ENCODE data around the gene ADAMTS10.
"Not testable (repeated sequence)": the region's sequence is repeated elsewhere in the genome, so short reads cannot be mapped to it uniquely, and the experiment has no call there.

ADAMTS10 gene

DNA sequence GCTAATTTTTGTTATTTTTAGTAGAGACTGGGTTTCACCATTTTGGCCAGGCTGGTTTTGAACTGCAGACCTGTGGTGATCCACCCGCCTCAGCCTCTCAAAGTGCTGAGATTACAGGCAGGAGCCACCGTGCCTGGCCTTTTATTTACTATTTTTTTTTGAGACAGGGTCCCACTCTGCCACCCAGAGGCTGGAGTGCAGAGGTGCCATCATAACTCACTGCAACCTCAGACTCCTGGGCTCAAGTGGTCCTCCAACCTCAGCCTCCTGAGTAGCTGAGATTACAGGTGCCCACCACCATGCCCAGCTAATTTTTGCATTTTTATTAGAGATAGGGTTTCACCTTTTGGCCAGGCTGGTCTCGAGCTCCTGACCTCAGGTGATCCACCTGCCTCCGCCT lies 12.4 kb upstream of the ADAMTS10 start:
- not testable (repeated sequence) for DNase-seq

DNA sequence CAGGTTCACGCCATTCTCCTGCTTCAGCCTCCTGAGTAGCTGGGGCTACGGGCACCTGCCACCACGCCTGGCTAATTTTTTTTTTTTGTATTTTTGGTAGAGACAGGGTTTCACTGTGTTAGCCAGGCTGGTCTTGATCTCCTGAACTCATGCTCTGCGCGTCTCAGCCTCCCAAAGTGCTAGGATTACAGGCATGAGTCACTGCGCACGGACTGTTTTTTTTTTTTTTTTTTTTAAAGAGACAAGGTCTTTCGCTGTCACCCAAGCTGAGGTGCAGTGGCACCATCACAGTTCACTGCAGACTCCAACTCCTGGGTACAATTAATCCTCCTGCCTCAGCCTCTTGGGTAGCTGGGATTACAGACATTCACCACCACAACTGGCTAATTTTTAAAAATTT lies 8.2 kb upstream of the ADAMTS10 start:
- no peak for DNase-seq

DNA sequence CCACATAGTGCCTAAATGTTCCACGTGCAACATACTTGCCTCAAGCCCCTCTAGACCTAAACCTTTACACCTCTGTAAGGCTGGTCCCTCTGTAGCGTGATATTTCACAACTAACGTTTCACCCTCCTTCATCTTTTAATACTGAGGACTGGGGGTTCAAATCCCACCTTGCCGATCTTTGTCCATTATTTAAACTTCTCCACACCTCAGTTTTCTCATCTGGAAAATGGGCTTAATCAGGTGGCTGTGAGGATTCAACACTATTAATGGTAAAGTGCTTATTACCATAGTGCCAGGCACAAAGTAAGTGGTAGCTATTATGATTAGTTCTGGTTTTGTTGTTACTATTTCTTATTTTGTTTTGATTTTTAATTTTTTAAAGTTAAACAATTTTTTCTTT lies 7.5 kb upstream of the ADAMTS10 start:
- no peak for DNase-seq

DNA sequence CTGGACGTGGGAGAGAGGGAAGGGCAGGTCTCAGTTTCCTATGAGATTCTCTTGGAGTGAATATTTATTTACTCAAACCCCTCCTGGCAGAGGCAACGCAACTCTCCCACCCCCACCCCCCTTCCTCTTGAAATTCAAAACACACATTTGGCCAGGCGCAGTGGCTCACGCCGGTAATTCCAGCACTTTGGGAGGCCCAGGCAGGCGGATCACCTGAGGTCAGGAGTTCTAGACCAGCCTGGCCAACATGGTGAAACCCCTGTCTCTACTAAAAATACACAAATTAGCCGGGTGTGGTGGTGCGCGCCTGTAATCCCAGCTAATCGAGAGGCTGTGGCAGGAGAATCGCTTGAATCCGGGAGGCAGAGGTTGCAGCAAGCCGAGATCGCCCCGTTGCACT lies 6.8 kb upstream of the ADAMTS10 start:
- DNase-seq, result not testable (repeated sequence)

DNA sequence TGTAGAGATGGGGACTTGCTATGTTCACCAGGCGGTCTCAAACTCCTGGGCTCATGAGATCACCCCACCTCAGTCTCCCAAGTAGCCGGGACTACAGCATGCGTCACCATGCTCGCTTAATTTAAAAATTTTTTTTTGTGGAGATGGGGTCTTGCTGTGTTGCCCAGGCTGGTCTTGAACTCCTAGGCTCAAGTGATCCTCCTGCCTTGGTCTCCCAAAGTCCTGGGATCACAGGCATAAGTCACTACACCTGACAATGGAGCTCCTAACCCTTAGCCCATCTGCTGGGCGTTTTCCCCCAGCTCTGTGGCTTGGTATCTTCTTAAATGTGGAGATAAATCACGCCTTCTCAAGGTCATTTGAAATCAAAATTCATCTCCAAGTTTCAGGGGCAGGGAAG lies 6.3 kb upstream of the ADAMTS10 start:
- DNase-seq, result no peak

DNA sequence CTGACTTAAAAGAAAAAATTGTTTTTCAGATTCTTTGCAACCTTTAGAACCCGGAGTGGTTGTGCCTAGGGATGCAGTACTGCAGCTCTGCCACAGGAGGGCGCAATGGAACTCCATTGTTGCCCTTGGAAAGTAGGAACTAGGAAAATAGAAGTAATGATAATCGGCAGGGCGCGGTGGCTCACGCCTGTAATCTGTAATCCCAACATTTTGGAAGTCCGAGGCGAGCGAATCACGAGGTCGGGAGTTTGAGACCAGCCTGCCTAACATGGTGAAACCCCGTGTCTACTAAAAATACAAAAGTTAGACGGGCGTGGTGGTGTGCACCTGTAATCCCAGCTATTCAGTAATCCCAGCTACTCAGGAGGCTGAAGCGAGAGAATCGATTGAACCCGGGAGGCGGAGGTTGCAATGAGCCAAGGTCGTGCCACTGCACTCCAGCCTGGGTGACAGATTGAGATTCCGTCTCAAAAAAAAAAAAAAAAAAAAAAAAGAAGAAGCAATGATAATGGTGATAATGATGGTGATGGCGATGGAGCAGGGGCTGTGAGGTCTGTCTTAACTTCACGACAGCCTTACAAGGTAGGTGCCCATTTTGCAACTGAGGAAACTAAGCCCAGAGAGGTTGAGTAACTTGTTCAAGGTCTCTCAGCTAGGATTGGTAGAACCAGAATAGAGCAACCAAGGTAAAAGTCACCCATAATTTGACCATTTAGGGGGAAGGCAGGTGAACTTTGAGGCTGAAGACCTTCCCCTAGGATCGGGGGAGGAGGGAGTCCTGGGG lies 5.5 kb upstream of the ADAMTS10 start:
- peak; percentile 25 for DNase-seq

DNA sequence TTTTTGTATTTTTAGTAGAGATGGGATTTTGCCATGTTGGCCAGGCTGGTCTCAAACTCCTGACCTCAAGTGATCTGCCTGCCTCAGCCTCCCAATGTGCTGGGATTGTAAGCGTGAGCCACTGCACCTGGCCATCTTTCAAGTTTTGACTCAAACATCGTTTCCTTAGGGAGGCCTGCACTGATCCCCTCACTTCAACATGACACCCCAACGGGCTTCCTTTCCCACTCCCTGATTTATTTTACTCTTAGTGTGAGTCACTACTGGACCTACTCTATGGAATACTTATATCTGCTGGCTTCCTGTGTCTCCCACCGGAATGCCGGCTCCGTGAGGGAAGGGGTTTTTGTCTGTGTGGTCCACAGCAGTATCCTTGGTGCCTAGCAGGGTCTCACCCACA lies 4.5 kb upstream of the ADAMTS10 start:
- no peak for DNase-seq

DNA sequence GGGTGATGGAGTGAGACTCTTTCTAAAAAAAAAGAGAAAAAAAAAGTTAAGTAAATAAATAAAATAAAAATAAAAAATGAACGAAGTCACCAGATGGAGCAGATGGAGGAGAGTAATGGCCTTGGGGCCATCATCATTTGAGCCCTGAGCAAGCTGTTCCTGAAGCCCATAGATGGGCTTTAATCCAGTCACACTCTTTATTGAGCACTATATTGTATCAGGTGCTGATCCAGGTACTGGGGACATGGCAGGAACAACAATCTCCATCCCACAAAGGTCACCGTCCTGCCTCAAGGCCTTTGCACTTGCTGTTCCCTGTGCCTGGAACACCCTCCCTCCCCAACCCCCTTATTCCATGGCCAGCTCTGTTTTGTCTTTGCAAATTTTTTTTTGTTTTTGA lies 3.9 kb upstream of the ADAMTS10 start:
- DNase-seq, result no peak

DNA sequence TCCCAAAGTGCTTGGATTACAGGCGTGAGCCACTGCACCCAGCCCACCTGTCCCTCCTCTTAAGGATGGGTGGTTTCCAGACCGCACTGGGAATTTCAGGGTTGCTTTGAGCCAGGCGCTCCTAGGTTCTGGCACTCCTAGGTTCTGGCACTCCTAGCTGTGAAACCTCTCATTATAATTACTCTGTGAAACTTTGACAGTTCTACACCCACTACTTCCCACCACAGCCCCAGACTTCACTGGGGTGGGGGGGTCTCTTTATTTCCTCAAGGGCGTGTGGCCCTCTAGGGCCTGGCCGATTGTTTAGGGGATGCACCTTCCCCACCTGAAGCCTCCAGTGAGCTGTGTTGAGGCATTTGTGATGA lies 2.3 kb upstream of the ADAMTS10 start:
- DNase-seq, result no peak

DNA sequence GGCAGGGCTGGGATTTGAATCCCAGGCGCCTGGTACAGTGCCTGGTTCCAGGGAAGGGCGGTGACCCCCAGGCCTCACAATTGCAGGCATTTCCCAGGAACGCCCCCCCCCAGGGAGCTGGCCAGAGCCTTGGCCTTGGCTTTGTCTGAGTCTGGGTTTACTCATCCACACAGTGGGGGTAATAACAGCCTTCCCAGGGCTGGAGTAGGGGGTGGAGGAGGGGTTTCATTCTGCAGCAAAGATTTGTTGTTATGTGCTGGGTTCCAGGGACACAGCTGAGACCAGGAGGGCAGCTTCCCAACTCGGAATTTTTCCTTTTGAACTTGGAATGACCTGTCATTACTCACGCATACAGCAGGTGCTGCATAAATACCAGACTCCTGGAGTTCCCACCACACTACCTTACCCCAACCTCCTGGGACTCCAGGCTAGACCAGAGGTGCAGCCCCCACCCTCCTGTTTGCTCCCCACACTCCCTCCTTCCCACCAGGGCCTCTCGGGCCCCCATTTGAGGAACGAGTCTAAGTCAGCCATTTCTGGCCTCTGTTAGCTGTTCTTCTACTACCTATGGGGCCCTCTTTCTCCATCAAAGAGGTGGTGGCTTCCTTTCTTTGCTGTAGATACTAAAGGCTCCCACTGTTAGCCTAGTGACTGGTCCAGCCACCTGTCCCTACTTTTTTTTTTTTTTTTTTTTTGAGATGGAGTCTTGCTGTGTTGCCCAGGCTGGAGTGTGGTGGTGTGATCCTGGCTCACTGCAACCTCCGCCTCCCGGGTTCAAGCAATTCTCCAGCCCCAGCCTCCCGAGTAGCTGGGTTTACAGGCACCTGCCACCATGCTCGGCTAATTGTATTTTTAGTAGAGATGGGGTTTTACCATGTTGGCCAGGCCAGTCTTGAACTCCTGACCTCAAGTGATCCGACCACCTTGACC lies 1.6 kb upstream of the ADAMTS10 start:
- DNase-seq, result no peak

DNA sequence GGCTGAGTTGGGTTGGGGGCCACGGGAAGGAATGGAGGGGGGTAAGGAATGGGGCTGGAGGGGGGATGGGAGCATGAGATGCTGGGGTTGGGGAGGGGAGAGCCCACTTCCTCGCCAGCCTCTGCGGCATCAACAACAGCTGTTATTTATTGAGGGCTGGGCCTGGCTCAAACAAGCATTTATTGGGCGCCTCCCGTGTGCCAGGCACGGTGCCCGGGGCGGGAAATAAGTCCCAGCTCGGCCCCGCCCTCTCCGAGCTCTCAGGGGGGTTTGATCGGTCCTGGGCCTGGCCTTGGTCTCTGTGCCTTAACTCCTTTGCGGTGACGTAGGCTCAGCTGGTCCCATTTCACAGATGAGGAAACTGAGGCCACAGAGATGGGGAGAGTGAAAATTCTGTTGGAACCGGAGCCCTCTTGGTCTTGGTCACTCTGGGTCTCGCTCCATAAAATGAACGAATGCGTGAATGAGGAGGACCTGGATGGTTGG lies 919 bp upstream of the ADAMTS10 start:
- no peak for DNase-seq

DNA sequence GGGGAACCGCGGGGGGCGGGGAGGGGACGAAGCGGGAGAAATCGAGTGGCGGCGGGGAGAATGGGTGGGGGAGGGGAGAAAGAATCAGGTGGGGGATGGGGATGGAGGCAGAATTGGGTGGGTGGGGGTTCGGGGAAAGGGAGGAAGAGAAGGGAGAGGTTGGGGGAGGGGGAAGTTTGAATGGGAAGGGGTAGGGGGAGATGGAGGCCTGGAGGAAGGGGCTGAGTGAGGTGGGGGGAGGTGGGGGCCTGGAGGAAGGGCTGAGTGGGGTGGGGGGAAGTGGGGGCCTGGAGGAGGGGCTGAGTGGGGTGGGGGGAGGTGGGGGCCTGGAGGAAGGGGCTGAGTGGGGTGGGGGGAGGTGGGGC lies 403 bp upstream of the ADAMTS10 start:
- no peak for DNase-seq

DNA sequence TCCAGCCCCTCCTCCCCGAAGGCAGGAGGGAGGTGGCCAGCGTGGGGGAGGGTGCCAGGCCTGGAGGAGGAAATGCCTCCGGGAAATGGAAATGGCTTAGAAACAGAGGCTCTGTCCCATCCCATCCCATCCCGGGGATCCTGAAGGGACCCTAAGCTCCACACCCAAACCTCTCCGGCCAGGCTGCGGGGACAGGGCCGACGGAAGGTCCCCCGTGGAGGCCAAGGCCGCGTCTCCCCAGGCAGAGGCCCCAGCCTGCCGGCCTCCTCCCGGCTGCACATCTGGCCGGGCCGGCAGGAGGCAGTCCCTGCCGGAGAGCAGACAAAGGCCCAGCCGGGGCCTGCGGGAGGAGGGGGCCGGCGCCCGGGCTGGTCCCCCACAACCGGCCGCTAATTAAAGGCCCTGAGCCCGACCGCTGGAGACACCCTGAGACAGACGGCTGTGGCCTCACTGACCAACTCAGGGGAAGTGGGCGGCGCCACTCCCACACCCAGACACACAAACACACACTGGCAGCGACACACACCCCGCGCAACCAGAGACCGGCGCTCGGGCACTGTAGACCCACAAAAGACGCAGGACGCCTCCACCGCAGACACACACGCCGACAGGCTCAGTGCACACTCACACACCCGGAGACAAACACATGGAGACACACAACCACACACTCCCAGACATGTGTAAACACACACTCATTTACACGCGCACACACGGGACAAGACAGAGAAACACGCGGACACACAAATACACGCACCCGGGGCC lies 1.1 kb downstream of the ADAMTS10 start:
- no peak for DNase-seq

DNA sequence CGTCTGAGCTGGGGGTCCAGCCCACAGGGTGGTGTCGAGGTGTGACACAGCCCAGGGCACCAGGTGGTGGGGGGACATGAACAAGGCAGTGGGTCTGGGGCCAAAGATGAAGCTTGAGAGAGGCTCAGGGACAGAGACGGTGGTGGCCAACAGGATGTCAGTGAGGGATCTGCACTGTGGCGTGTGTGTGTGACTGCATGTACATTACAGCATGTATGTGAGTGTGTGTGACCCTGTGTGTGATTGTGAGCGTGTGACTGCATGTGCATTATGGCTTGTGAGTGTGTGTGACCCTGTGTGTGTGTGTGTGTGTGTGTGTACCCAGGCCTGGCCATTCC lies 1.6 kb downstream of the ADAMTS10 start:
- no peak for DNase-seq

DNA sequence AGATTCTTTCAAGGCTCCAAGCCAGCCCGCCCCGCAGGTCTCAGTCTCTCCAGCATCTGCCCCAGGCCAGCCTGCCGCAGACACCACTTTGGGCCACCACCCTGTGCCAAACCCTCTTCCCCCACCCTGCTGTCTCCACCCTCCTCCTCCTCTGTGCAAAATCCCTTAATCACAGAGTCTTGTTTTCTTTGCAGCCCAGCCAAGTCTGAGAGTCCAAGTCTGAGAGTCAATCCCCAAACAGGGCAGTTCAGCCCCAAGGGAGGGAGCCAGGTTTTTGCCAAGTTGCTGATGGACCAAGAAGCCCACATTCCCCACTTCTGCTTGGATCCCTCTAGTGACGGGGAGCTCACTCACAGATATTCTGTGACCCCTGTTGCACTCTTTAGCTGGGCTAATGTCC lies 3.1 kb downstream of the ADAMTS10 start:
- no peak for DNase-seq

DNA sequence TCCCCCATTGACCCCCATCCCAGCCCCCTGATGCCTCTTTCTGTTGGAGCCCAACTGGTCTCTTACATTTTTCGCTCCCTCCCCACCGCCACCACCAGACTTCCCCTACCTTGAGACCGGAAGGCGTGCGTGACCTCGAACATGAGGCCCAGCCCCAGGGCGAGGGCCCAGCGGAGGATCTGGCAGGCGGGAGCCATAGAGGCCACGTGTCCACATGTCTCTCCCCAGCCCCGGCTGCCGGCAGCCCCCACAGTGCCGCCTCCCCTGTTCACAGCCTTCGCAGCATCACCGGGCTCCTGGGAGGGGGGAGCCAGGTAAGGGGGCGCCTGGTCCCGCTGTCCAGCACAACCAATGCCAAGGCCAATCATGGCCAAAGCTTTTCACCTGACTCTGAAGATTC lies 5.0 kb downstream of the ADAMTS10 start:
- no peak for DNase-seq

DNA sequence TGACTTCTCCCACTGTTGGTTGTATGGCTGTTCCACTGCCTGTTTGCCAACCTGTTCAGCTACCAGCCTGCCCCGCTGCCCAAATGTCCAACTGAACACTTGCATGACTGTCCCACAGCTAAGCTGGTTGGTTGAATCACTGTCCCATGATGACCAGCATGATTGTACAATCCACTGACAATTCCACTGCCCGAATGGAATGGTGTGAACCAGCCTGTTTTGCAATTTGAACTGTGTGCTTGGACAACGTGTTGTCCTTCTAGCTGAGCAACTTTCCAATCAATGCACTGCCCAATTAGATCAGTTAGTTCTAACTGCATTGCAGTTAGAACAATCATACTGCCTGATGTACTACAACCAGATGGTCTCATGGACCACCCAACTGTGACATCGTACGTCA lies 8.7 kb downstream of the ADAMTS10 start:
- DNase-seq, result no peak

DNA sequence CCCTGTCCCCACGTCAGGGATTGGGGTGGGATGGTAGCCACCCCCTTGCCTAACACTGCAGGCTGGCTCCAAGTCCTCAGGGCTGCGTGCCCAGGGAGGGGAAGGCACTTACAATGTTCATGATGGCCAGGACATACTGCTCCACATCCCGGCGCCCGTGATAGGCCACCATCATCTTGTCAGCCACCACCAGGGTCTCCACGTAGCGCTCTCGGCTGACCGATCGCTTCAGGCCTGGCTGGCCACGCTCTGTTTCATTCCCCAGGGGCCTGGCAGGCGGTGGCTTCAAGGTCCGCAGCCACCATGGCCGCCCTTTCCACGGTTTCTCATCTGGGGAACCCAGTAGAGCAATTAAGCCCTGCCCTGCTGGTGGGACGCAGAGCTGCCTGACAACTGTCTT lies 9.7 kb downstream of the ADAMTS10 start:
- no peak for DNase-seq

DNA sequence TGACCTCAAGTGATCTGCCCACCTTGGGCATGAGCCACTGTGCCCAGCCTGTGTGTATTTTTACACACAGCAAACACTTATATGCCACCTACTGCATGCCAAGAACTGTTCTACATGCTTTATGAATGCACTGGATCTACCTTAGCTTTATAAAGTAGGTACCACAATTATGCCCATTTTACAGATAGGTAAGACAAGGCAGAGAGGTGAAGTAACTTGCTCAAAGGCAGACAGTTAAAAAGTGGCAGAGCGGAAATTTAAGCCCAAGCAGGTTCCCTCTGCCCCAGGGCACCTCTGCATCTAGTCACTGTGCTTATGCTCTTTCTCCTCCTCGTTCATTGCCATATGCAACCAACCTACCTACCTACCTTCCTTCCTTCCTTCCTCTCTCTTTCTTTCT lies 10.5 kb downstream of the ADAMTS10 start:
- DNase-seq, result no peak

DNA sequence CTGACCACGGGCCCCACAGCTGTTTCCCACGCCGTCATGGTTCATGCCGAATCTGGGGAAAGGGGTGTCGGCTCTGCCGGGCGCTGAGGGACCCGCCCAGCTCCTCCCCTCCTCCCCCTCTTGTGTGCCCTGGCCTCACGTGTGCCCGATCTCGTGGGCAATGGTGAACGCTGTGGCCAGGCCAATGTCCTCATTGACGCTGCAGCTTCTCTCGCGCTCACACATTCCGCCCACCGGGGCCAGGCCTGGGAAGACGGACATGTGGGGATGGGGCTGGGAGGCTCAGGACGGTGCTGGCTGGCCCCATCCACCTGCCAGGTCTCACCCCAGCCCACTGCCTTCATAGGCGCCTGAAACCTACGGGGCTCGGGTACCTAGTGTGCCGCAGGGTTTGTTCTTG lies 14.3 kb downstream of the ADAMTS10 start:
- DNase-seq, result no peak

DNA sequence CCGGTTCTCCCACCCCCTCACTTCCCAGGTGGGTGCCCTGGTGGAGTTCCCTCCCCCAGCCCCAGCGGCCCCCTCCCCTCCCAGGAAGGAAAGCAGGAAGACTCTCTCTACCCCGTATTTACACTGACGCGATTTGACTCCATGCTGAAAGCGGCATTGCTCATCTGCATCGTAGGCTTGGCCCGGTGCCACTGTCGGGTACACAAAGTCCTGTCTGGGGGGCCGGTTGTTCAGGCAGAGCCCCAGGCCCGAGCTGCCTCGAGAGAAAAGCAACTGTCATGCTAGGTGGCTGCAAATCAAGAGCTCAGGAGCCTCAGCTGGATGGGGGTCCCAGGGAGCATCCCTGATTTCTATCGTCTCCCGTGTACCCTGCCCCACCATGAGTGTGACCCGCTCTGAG lies 14.9 kb downstream of the ADAMTS10 start:
- DNase-seq, result no peak

DNA sequence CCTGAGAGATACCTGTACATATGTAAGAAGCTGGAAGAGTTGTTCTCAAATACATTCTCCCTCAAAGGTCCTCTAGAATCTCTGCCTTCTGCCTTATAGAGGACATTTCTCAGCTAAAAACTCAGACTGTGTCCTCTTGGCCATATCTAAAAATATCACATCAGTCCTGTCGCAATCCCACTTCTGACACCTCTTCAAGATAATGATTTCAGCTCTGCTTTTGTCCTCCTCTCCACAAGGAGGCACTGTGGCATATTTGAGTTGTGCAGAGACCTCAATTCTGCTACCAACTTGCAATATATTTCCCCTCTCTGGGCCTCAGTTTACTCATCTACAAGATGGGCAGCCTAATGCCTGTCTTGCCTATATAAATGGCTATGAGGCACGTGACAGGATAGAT lies 16.6 kb downstream of the ADAMTS10 start:
- DNase-seq, result no peak

DNA sequence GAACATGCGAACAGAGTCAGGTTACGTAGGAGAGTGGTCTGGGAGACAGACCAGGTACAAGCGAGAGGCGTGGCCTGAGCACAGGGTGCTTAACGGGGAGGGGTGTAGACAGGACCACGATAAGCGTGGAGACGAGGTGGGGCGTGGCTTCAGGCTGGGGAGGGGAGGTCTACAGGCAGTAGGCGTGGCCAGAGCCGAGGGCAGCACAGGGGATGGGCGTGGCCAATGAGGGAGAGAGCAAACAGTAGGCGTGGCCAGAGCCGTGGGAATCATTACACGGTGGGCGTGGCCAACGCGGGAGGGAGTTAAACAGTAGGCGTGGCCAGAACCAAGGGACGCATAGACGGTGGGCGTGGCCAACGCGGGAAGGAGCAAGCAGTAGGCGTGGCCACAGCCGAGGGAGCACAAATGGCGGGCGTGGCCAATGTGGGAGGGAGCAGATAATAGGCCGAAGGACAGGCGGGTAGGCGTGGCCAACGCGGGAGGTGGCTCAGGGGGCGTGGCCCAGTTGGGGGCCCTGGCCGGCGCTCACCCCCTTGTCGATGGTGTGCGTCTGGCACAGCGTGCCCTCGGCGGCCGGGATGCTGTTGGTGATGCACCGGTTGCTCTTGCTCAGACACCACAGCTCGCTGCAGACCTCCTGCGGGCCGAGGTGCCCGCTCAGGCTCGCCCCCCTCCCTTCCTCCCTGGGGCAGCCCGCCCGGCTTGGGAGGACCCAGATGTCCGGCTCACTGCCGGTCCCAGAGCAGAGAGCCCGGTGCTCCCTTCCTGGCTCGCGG lies 18.1 kb downstream of the ADAMTS10 start:
- peak; percentile 41 for DNase-seq
